Natural killer cell (primary cell): ENCODE data around the gene TRAPPC1. TPM values are rescaled to one million over a fixed set of nuclear protein-coding genes. Genes with fewer than 3 reads are reported as not detected.

Experiments used
- ATAC-seq, 3 donors: fragments of 150-1000 bp in 2 of 3; fragments of 200-7000 bp in 1 of 3; cut with Tn5 transposase; 1 replicate in 1 of 3; 2 replicates in 2 of 3; pipeline ENCODE4 v1.10.0; 2021; ENCODE audit warnings: mild to moderate bottlenecking in 2 of 3, moderate library complexity in 2 of 3
- DNase-seq, 2 donors: peaks; one replicate each; pipeline versions ENCODE4 v3.0.0 to v3.0.0-alpha.2; 2013 to 2021; ENCODE audit warnings: mixed read lengths in 1 of 2
- H3K27ac ChIP-seq: one replicate; pipeline ENCODE4 v1.5.1; 2013; ENCODE audit warnings: mild to moderate bottlenecking, low read length
- H3K27me3 ChIP-seq: one replicate; pipeline ENCODE4 v1.6.1; 2013; ENCODE audit warnings: low read length; ENCODE audit not compliant: control insufficient read depth, insufficient read depth
- H3K36me3 ChIP-seq: one replicate; pipeline ENCODE4 v1.6.1; 2013; ENCODE audit warnings: low read length; ENCODE audit not compliant: control insufficient read depth, insufficient read depth
- H3K4me1 ChIP-seq: one replicate; pipeline ENCODE4 v1.6.1; 2013; ENCODE audit warnings: low read length; ENCODE audit not compliant: control insufficient read depth, insufficient read depth
- H3K4me3 ChIP-seq: one replicate; pipeline ENCODE4 v1.5.1; 2013; ENCODE audit warnings: low read length
- H3K9me3 ChIP-seq: one replicate; pipeline ENCODE4 v1.6.1; 2013; ENCODE audit warnings: low read length; ENCODE audit not compliant: control insufficient read depth, insufficient read depth
- H3K27ac Mint-ChIP-seq, 2 donors: one replicate each; pipeline ENCODE4 v1.8.0; 2022; ENCODE audit warnings: mild to moderate bottlenecking in 2 of 2, mixed read lengths in 2 of 2, moderate library complexity in 1 of 2
- H3K27me3 Mint-ChIP-seq, 2 donors: one replicate each; pipeline ENCODE4 v1.8.0; 2022; ENCODE audit warnings: low read depth in 2 of 2, mixed read lengths in 2 of 2
- H3K36me3 Mint-ChIP-seq: one replicate; pipeline ENCODE4 v1.8.0; 2022; ENCODE audit warnings: mixed read lengths
- H3K4me1 Mint-ChIP-seq, 2 donors: one replicate each; pipeline ENCODE4 v1.8.0; 2022; ENCODE audit warnings: mixed read lengths in 2 of 2
- H3K4me3 Mint-ChIP-seq: one replicate; pipeline ENCODE4 v1.8.0; 2022; ENCODE audit warnings: mild to moderate bottlenecking, moderate library complexity, mixed read lengths
- H3K9me3 Mint-ChIP-seq, 2 donors: one replicate each; pipeline ENCODE4 v1.8.0; 2022; ENCODE audit warnings: mixed read lengths in 2 of 2
- CTCF ChIP-seq: fragments of 200-600 bp; IDR thresholded peaks from one replicate; pipeline ENCODE4 v1.8.0; 2022; ENCODE audit warnings: antibody characterized with exemption
- WGBS: methylation state at CpG from one replicate; pipeline ENCODE4 v1.1.7; 2013; ENCODE audit warnings: missing lambda C conversion rate; ENCODE audit not compliant: insufficient coverage; 5-methylcytosine and 5-hydroxymethylcytosine counted together
- intact Hi-C: fragments of 100-400 bp; cut with micrococcal nuclease; formaldehyde crosslinking; loops from one replicate; pipeline ENCODE4 v1.14.2; 2022
- total RNA-seq, 4 donors: library from RNA; stranded (reverse); fragments of 120-200 nt in 1 of 4; gene quantifications; one replicate each; pipeline versions ENCODE4 v1.2.3 to v1.2.4, GENCODE V29; 2013 to 2022

Gene TRAPPC1
- total RNA-seq, 3 donors from 2014 or later (not counting 1 experiment from before 2014, with no cell fraction given), result 122 to 144 (median 135) TPM

GRCh38 chr17:7944326-7944725 is 12.6 kb upstream of the TRAPPC1 start:
- no peak overlapping the region for H3K27ac Mint-ChIP-seq
- H3K9me3 ChIP-seq, result no peaks in the 10 kb centered on the region
- H3K36me3 Mint-ChIP-seq, result peaks cover 8% of the 10 kb centered on the region
- H3K27me3 Mint-ChIP-seq, result no peaks in the 10 kb centered on the region
- no peak overlapping the region for H3K4me3 Mint-ChIP-seq
- no peak overlapping the region for H3K4me3 ChIP-seq
- peaks cover 63% of the 10 kb centered on the region for H3K36me3 ChIP-seq
- ATAC-seq (no peak), DNase-seq (no peak)
- H3K4me1 Mint-ChIP-seq, result no peaks in the 10 kb centered on the region
- TF ChIP-seq CTCF, result no peak
- H3K4me1 ChIP-seq, result no peaks in the 10 kb centered on the region
- intact Hi-C loops, result no loop called here
- no peaks in the 10 kb centered on the region for H3K27me3 ChIP-seq
- H3K27ac ChIP-seq, result no peak overlapping the region
- 95% methylated on average over 9 of the region's 9 CpGs for WGBS
- no peaks in the 10 kb centered on the region for H3K9me3 Mint-ChIP-seq

GRCh38 chr17:7943291-7943690 is 11.5 kb upstream of the TRAPPC1 start:
- no peaks in the 10 kb centered on the region for H3K9me3 Mint-ChIP-seq
- H3K4me3 ChIP-seq, result no peak overlapping the region
- H3K4me3 Mint-ChIP-seq, result no peak overlapping the region
- no peaks in the 10 kb centered on the region for H3K4me1 ChIP-seq
- DNase-seq, result no peak
- no peaks in the 10 kb centered on the region for H3K27me3 Mint-ChIP-seq
- no peak overlapping the region for H3K27ac Mint-ChIP-seq
- intact Hi-C loops, result no loop called here
- TF ChIP-seq CTCF, result no peak
- no peaks in the 10 kb centered on the region for H3K27me3 ChIP-seq
- no peaks in the 10 kb centered on the region for H3K4me1 Mint-ChIP-seq
- H3K9me3 ChIP-seq, result no peaks in the 10 kb centered on the region
- peaks cover 10% of the 10 kb centered on the region for H3K36me3 Mint-ChIP-seq
- ATAC-seq, result no peak
- H3K27ac ChIP-seq, result no peak overlapping the region
- H3K36me3 ChIP-seq, result peaks cover 57% of the 10 kb centered on the region
- 90% methylated on average over 13 of the region's 13 CpGs for WGBS

GRCh38 chr17:7940743-7941142 is 9.0 kb upstream of the TRAPPC1 start:
- intact Hi-C loops, result no loop called here
- peaks cover 0 to 4% of the 10 kb centered on the region in 2 donors for H3K4me1 Mint-ChIP-seq
- no peak for TF ChIP-seq CTCF
- H3K27me3 ChIP-seq, result no peaks in the 10 kb centered on the region
- 97% methylated on average over 4 of the region's 6 CpGs for WGBS
- H3K27me3 Mint-ChIP-seq, result no peaks in the 10 kb centered on the region
- peaks cover 42% of the 10 kb centered on the region for H3K36me3 ChIP-seq
- no peak overlapping the region for H3K27ac Mint-ChIP-seq
- ATAC-seq (no peak), DNase-seq (no peak)
- H3K27ac ChIP-seq, result no peak overlapping the region
- H3K4me3 ChIP-seq, result no peak overlapping the region
- no peak overlapping the region for H3K4me3 Mint-ChIP-seq
- H3K36me3 Mint-ChIP-seq, result peaks cover 10% of the 10 kb centered on the region
- H3K4me1 ChIP-seq, result no peaks in the 10 kb centered on the region
- no peaks in the 10 kb centered on the region for H3K9me3 ChIP-seq
- H3K9me3 Mint-ChIP-seq, result no peaks in the 10 kb centered on the region

GRCh38 chr17:7940034-7940433 is 8.3 kb upstream of the TRAPPC1 start:
- no peak overlapping the region for H3K27ac ChIP-seq
- H3K36me3 ChIP-seq, result peaks cover 39% of the 10 kb centered on the region
- no peaks in the 10 kb centered on the region for H3K9me3 Mint-ChIP-seq

More at GRCh38 chr17:7940034-7940433, 8.3 kb upstream of the TRAPPC1 start:
- H3K36me3 Mint-ChIP-seq, result peaks cover 10% of the 10 kb centered on the region
- peaks cover 0 to 8% of the 10 kb centered on the region in 2 donors for H3K4me1 Mint-ChIP-seq
- WGBS, result 98% methylated on average over 4 of the region's 4 CpGs
- no peaks in the 10 kb centered on the region for H3K4me1 ChIP-seq
- H3K4me3 Mint-ChIP-seq, result no peak overlapping the region
- intact Hi-C loops, result no loop called here
- H3K27me3 Mint-ChIP-seq, result no peaks in the 10 kb centered on the region
- no peak for ATAC-seq
- TF ChIP-seq CTCF, result no peak
- no peak overlapping the region for H3K4me3 ChIP-seq
- no peak overlapping the region for H3K27ac Mint-ChIP-seq
- no peaks in the 10 kb centered on the region for H3K27me3 ChIP-seq
- H3K9me3 ChIP-seq, result no peaks in the 10 kb centered on the region
- no peak for DNase-seq
